ENCODE measurements around the gene MATR3. TPM values are rescaled to one million over a fixed set of nuclear protein-coding genes. Genes with fewer than 3 reads are reported as not detected.

The MATR3 gene
- total and polyA plus RNA-seq, 7 experiments from 2014 or later, result 219 to 379 (median 291) TPM

DNA sequence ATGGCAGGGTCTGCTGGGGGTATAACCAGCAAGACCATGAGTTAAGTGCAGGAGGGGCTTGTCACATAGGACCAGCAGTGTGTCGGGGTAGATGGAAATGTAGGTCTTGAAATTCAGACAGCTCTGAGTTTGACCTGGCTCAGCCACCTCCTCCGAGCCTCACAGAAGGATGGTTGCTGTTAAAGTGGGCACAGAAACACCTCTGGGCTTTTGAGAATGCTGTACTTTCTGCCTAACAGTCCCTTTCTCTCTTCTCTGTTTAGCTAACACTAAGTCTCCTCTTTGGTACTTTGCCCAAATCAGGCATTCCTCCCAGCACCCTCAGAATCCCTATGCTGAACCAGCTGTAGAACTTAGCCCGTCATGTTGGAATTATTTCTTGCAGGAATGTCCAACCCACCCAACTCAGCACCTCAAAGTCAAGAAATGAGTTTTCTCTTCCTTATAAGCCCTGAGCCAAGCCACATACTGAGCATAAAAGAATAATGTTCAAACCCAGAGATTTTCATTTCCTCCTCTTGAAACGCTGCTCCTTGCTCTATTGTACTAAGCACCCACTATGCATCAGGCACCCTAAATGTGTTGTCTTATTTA is 41.7 kb upstream of the MATR3 start:
- no peak overlapping the region for H3K4me3 ChIP-seq (ENCODE audit: low read length)
- H3K36me3 Mint-ChIP-seq, result no peaks in the 10 kb centered on the region
- H3K4me1 Mint-ChIP-seq, result peaks cover 0 to 14% (median 5%) of the 10 kb centered on the region in 7 donors
- H3K27ac Mint-ChIP-seq, result peak overlapping the region in 1 of 9 donors; percentile 26
- DNase-seq (no peak), ATAC-seq (no peak)
- H3K4me3 Mint-ChIP-seq, result no peak overlapping the region
- no peaks in the 10 kb centered on the region for H3K27me3 ChIP-seq (ENCODE audit: control insufficient read depth in 2 of 2, insufficient read depth in 2 of 2, low read length in 2 of 2)
- H3K9me3 ChIP-seq (ENCODE audit: control insufficient read depth in 2 of 3, low read length in 3 of 3), result no peaks in the 10 kb centered on the region
- no peaks in the 10 kb centered on the region for H3K4me1 ChIP-seq (ENCODE audit: control insufficient read depth in 2 of 2, insufficient read depth in 2 of 2, low read length in 2 of 2)
- H3K9me3 Mint-ChIP-seq, result no peaks in the 10 kb centered on the region
- intact Hi-C loops (cut with micrococcal nuclease), result loop anchor here in 1 of 2 donors (1.0 kb wide), 1 partner anchor 11 kb away; no protein-coding TSS in a partner anchor
- H3K36me3 ChIP-seq (ENCODE audit: control insufficient read depth in 2 of 3, insufficient read depth in 3 of 3, low read length in 3 of 3), result no peaks in the 10 kb centered on the region
- POLR2A ChIA-PET, result interaction anchor here (0.6 kb wide), 1 partner anchor 9 kb away, joined by 8 read pairs; no protein-coding TSS in a partner anchor
- peaks cover 0 to 4% (median 0%) of the 10 kb centered on the region in 5 donors for H3K27me3 Mint-ChIP-seq
- CTCF ChIA-PET, result no interaction called here
- no peak overlapping the region for H3K27ac ChIP-seq (ENCODE audit: low read depth, low read length)

DNA sequence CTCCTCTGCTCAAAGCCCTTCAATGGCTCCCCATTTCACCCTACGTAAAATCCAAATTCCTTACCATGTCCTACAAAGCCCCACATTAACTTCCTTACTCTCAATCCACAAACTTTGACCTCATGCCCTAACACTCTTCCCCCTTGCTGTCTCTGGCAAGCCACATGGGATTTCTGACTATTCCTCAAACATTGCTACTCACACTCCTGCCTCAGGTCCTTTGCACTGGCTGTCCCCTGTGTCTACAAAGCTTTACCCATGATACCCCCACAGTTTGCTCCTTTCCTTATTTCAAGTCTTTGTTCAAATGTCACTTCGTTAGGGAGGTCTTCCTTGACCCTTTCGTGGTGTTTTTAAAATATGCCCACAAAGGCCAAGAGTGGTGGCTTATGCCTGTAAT is 40.4 kb upstream of the MATR3 start:
- H3K36me3 Mint-ChIP-seq, result no peaks in the 10 kb centered on the region
- intact Hi-C loops (cut with micrococcal nuclease), result no loop called here
- no peak overlapping the region for H3K4me3 Mint-ChIP-seq
- Histone ChIP-seq H3K4me1 (ENCODE audit: control insufficient read depth in 2 of 2, insufficient read depth in 2 of 2, low read length in 2 of 2) (no peaks in the 10 kb centered on the region), H3K9me3 (ENCODE audit: control insufficient read depth in 2 of 3, low read length in 3 of 3) (no peaks in the 10 kb centered on the region), H3K27me3 (ENCODE audit: control insufficient read depth in 2 of 2, insufficient read depth in 2 of 2, low read length in 2 of 2) (no peaks in the 10 kb centered on the region), H3K36me3 (ENCODE audit: control insufficient read depth in 2 of 3, insufficient read depth in 3 of 3, low read length in 3 of 3) (no peaks in the 10 kb centered on the region), H3K4me3 (ENCODE audit: low read length) (no peak overlapping the region), H3K27ac (ENCODE audit: low read depth, low read length) (no peak overlapping the region)
- no peak overlapping the region for H3K27ac Mint-ChIP-seq
- H3K4me1 Mint-ChIP-seq, result peaks cover 0 to 9% (median 3%) of the 10 kb centered on the region in 7 donors
- DNase-seq (no peak), ATAC-seq (no peak)
- ChIA-PET POLR2A (no interaction called here), CTCF (interaction anchor here (0.7 kb wide), 1 partner anchor 88 kb away, joined by 3 read pairs; the partner anchor contains the start of gene PAIP2)
- H3K9me3 Mint-ChIP-seq, result no peaks in the 10 kb centered on the region
- peaks cover 0 to 2% (median 0%) of the 10 kb centered on the region in 5 donors for H3K27me3 Mint-ChIP-seq

- H3K36me3 ChIP-seq (ENCODE audit: control insufficient read depth in 2 of 3, insufficient read depth in 3 of 3, low read length in 3 of 3), result no peaks in the 10 kb centered on the region
- H3K27ac ChIP-seq (ENCODE audit: low read depth, low read length), result no peak overlapping the region
- DNase-seq (no peak), ATAC-seq (no peak)
- POLR2A ChIA-PET, result no interaction called here
- CTCF ChIA-PET, result no interaction called here
- intact Hi-C loops (cut with micrococcal nuclease), result no loop called here
- H3K27me3 Mint-ChIP-seq, result peaks cover 0 to 33% (median 11%) of the 10 kb centered on the region in 5 donors
- no peak overlapping the region for H3K4me3 ChIP-seq (ENCODE audit: low read length)
- no peaks in the 10 kb centered on the region for H3K4me1 ChIP-seq (ENCODE audit: control insufficient read depth in 2 of 2, insufficient read depth in 2 of 2, low read length in 2 of 2)
- no peaks in the 10 kb centered on the region for H3K9me3 ChIP-seq (ENCODE audit: control insufficient read depth in 2 of 3, low read length in 3 of 3)
- H3K4me3 Mint-ChIP-seq, result no peak overlapping the region
- no peaks in the 10 kb centered on the region for H3K27me3 ChIP-seq (ENCODE audit: control insufficient read depth in 2 of 2, insufficient read depth in 2 of 2, low read length in 2 of 2)
- H3K36me3 Mint-ChIP-seq, result no peaks in the 10 kb centered on the region
- peaks cover 0 to 2% (median 0%) of the 10 kb centered on the region in 11 donors for H3K9me3 Mint-ChIP-seq
- peak overlapping the region in 1 of 9 donors; percentile 12 for H3K27ac Mint-ChIP-seq
- peaks cover 1 to 7% (median 5%) of the 10 kb centered on the region in 7 donors for H3K4me1 Mint-ChIP-seq
These were observed 36.7 kb upstream of the MATR3 start for GRCh38 chr5:139256820-139257219.

DNA sequence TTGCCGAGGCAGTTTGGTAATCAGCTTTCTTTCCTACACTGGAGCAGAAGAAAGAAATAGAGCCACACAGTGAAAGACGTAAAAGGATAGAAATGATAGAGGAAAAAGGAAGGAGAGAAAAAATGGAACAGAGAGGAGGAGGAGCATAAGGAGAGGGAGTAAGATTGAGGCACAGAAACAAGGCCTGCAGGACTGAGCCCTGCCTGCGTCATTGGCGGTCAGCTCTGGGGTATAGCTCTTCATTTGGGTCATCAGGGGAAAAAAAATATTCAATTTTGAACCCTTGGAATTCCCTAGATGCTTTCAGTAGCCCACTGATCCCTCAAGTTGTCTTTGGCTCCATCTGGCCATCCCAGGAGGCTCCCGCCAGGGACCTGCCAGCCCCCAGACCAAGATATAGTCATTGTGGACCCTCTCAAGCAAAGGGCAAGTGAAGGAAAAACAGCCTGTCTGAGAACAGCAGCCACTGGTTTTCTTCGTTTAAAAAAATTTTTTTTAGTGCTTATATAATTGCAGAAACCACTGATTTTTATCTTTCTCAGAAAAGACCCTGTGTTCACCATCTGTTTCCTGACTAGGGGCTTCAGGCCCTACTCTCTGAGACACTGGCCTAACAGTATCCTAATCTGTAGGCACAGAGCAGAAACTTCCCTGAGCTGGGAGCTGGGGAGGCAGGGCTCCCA is 31.3 kb upstream of the MATR3 start:
- no peaks in the 10 kb centered on the region for H3K36me3 ChIP-seq (ENCODE audit: control insufficient read depth in 2 of 3, insufficient read depth in 3 of 3, low read length in 3 of 3)
- H3K9me3 Mint-ChIP-seq, result peaks cover 0 to 3% (median 0%) of the 10 kb centered on the region in 11 donors
- no peaks in the 10 kb centered on the region for H3K4me1 ChIP-seq (ENCODE audit: control insufficient read depth in 2 of 2, insufficient read depth in 2 of 2, low read length in 2 of 2)
- no peak for ATAC-seq
- no peaks in the 10 kb centered on the region for H3K9me3 ChIP-seq (ENCODE audit: control insufficient read depth in 2 of 3, low read length in 3 of 3)
- H3K4me1 Mint-ChIP-seq, result peaks cover 4 to 11% (median 6%) of the 10 kb centered on the region in 7 donors
- DNase-seq, result no peak
- H3K27ac Mint-ChIP-seq, result no peak overlapping the region
- no peaks in the 10 kb centered on the region for H3K36me3 Mint-ChIP-seq
- H3K4me3 ChIP-seq (ENCODE audit: low read length), result no peak overlapping the region
- H3K4me3 Mint-ChIP-seq, result no peak overlapping the region
- ChIA-PET CTCF (interaction anchor here (0.9 to 1.5 kb wide), 4 partner anchors 393 to 687 kb away, joined by 3 to 11 read pairs (median 6); partner anchors contain the start of gene HSPA9), POLR2A (interaction anchor here (1.1 kb wide), 1 partner anchor 687 kb away, joined by 4 read pairs; the partner anchor contains the start of gene HSPA9)
- peaks cover 0 to 37% (median 14%) of the 10 kb centered on the region in 5 donors for H3K27me3 Mint-ChIP-seq
- intact Hi-C loops (cut with micrococcal nuclease), result loop anchor here (1.0 to 2.0 kb wide), 11 partner anchors 11 to 1083 kb away; partner anchors contain the start of genes BRD8 (in 1 of the 2), HSPA9 (in 1 of the 2) and KIF20A (in 1 of the 2)
- no peak overlapping the region for H3K27ac ChIP-seq (ENCODE audit: low read depth, low read length)
- H3K27me3 ChIP-seq (ENCODE audit: control insufficient read depth in 2 of 2, insufficient read depth in 2 of 2, low read length in 2 of 2), result no peaks in the 10 kb centered on the region

GRCh38 chr5:139262742-139263445 is 30.6 kb upstream of the MATR3 start:
- peaks cover 0 to 3% (median 0%) of the 10 kb centered on the region in 11 donors for H3K9me3 Mint-ChIP-seq
- H3K27me3 ChIP-seq (ENCODE audit: control insufficient read depth in 2 of 2, insufficient read depth in 2 of 2, low read length in 2 of 2), result no peaks in the 10 kb centered on the region

GRCh38 chr5:139263536-139263935 is 30.0 kb upstream of the MATR3 start:
- no peak overlapping the region for H3K27ac ChIP-seq (ENCODE audit: low read depth, low read length)
- ChIA-PET CTCF (interaction anchor here (1.4 kb wide), 1 partner anchor 720 kb away, joined by 6 read pairs; the partner anchor contains the start of gene ETF1), POLR2A (no interaction called here)
- Mint-ChIP-seq H3K4me1 (peaks cover 4 to 13% (median 8%) of the 10 kb centered on the region in 7 donors), H3K27ac (no peak overlapping the region), H3K27me3 (peaks cover 0 to 32% (median 14%) of the 10 kb centered on the region in 5 donors), H3K4me3 (no peak overlapping the region), H3K36me3 (no peaks in the 10 kb centered on the region), H3K9me3 (peaks cover 0 to 3% (median 0%) of the 10 kb centered on the region in 11 donors)
- intact Hi-C loops (cut with micrococcal nuclease), result loop anchor here (2.0 kb wide), 5 partner anchors 393 to 1085 kb away; partner anchors contain the start of genes BRD8 (in 1 of the 2) and KIF20A (in 1 of the 2)
- no peak for ATAC-seq
- no peak overlapping the region for H3K4me3 ChIP-seq (ENCODE audit: low read length)
- no peaks in the 10 kb centered on the region for H3K27me3 ChIP-seq (ENCODE audit: control insufficient read depth in 2 of 2, insufficient read depth in 2 of 2, low read length in 2 of 2)
- H3K36me3 ChIP-seq (ENCODE audit: control insufficient read depth in 2 of 3, insufficient read depth in 3 of 3, low read length in 3 of 3), result no peaks in the 10 kb centered on the region
- no peaks in the 10 kb centered on the region for H3K4me1 ChIP-seq (ENCODE audit: control insufficient read depth in 2 of 2, insufficient read depth in 2 of 2, low read length in 2 of 2)
- H3K9me3 ChIP-seq (ENCODE audit: control insufficient read depth in 2 of 3, low read length in 3 of 3), result no peaks in the 10 kb centered on the region
- no peak for DNase-seq

More at GRCh38 chr5:139262742-139263445, 30.6 kb upstream of the MATR3 start:
- Histone ChIP-seq H3K36me3 (ENCODE audit: control insufficient read depth in 2 of 3, insufficient read depth in 3 of 3, low read length in 3 of 3) (no peaks in the 10 kb centered on the region), H3K27ac (ENCODE audit: low read depth, low read length) (no peak overlapping the region), H3K4me3 (ENCODE audit: low read length) (no peak overlapping the region), H3K9me3 (ENCODE audit: control insufficient read depth in 2 of 3, low read length in 3 of 3) (no peaks in the 10 kb centered on the region), H3K4me1 (ENCODE audit: control insufficient read depth in 2 of 2, insufficient read depth in 2 of 2, low read length in 2 of 2) (no peaks in the 10 kb centered on the region)
- CTCF ChIA-PET, result interaction anchor here (0.9 to 1.5 kb wide), 4 partner anchors 394 to 688 kb away, joined by 3 to 11 read pairs (median 6); partner anchors contain the start of gene HSPA9
- ATAC-seq, result peak; percentile 98
- no peak overlapping the region for H3K4me3 Mint-ChIP-seq
- peaks cover 0 to 37% (median 14%) of the 10 kb centered on the region in 5 donors for H3K27me3 Mint-ChIP-seq
- H3K27ac Mint-ChIP-seq, result no peak overlapping the region
- H3K36me3 Mint-ChIP-seq, result no peaks in the 10 kb centered on the region
- POLR2A ChIA-PET, result interaction anchor here (1.1 kb wide), 1 partner anchor 687 kb away, joined by 4 read pairs; the partner anchor contains the start of gene HSPA9
- H3K4me1 Mint-ChIP-seq, result peaks cover 4 to 11% (median 6%) of the 10 kb centered on the region in 7 donors
- intact Hi-C loops (cut with micrococcal nuclease), result loop anchor here (1.0 to 2.0 kb wide), 11 partner anchors 12 to 1084 kb away; partner anchors contain the start of genes BRD8 (in 1 of the 2), HSPA9 (in 1 of the 2) and KIF20A (in 1 of the 2)
- DNase-seq, result peak; percentile 28 to 76 (median 62)
